AG04449 (cell line): ENCODE data around the gene NEK10.

Experiments used
- CTCF ChIA-PET: fragments of 350-600 bp; formaldehyde crosslinking; extraction: SDS; loops from one replicate; lab custom pipeline; 2021; ENCODE audit warnings: antibody characterized with exemption; lab: Yijun Ruan, JAX
- POLR2A ChIA-PET: fragments of 400-600, 350-600 bp; formaldehyde crosslinking; extraction: SDS; loops from one replicate; lab custom pipeline; 2020; ENCODE audit warnings: antibody characterized with exemption, inconsistent platforms; lab: Yijun Ruan, JAX
- DNase-seq: peaks from one replicate; pipeline ENCODE4 v3.0.0-alpha.2; 2010; ENCODE audit warnings: low read depth, low spot score
- H3K4me3 ChIP-seq: 2 replicates; pipeline ENCODE4 v1.5.1; 2011; ENCODE audit warnings: low read depth, mild to moderate bottlenecking, control low read depth, low read length
- TF ChIP-seq, protein P1 (sequence below): IDR thresholded peaks from one replicate; pipeline ENCODE4 v1.5.1; 2011; ENCODE audit warnings: mild to moderate bottlenecking, moderate library complexity, low read length, control low read depth, inconsistent platforms; ENCODE audit not compliant: insufficient read depth; ENCODE audit errors: missing control alignments

NEK10 gene

GRCh38 chr3:27073912-27074311 is 295.3 kb downstream of the NEK10 start:
- ChIA-PET CTCF (no interaction called here), POLR2A (no interaction called here)

DNA sequence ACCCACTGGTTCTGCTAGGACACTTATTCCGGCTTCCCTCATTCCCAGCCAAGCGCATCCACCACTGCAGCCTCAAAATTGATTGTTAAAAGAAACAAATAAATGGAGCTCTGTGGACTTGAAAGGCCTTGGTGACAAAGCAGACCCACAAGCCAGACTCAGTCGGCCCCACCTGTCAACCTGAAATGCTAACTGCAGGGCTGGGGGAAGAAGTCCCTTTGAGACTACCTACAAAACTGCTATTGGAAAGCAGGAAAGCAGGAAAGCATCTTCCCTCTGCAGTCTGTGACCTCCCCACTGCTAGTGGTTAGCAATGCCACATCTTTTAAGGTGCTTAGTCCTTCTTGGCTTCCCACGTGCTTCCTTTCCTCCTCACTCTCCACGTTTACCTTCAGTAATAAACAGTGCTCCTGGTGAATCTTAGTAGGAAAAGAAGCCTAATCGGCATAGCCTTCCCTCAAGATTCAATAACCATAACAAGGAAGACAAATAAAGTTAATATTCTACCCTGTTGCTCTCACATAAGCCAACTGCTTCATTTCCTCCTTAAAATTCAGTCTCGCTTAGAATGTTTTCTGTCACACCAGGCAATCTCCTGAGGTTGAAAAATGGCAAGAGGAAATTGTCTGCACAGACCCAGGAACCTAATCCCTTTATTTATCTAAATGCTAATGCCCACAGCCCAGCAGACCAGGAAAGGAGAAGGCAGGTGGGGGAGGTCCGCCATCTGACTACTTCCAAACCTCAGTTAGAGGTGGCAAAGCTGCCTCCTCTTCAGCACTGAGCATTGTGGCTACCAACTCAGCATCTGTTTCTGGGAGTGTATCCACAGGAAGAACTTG is 296.2 kb downstream of the NEK10 start:
- TF ChIP-seq, protein P1, sequence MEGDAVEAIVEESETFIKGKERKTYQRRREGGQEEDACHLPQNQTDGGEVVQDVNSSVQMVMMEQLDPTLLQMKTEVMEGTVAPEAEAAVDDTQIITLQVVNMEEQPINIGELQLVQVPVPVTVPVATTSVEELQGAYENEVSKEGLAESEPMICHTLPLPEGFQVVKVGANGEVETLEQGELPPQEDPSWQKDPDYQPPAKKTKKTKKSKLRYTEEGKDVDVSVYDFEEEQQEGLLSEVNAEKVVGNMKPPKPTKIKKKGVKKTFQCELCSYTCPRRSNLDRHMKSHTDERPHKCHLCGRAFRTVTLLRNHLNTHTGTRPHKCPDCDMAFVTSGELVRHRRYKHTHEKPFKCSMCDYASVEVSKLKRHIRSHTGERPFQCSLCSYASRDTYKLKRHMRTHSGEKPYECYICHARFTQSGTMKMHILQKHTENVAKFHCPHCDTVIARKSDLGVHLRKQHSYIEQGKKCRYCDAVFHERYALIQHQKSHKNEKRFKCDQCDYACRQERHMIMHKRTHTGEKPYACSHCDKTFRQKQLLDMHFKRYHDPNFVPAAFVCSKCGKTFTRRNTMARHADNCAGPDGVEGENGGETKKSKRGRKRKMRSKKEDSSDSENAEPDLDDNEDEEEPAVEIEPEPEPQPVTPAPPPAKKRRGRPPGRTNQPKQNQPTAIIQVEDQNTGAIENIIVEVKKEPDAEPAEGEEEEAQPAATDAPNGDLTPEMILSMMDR, result no peak
- DNase-seq, result no peak
- ChIA-PET CTCF (no interaction called here), POLR2A (no interaction called here)
- no peak overlapping the region for H3K4me3 ChIP-seq

More at GRCh38 chr3:27073912-27074311, 295.3 kb downstream of the NEK10 start:
- DNase-seq, result no peak
- no peak overlapping the region for H3K4me3 ChIP-seq
- TF ChIP-seq, protein P1, result no peak

DNA sequence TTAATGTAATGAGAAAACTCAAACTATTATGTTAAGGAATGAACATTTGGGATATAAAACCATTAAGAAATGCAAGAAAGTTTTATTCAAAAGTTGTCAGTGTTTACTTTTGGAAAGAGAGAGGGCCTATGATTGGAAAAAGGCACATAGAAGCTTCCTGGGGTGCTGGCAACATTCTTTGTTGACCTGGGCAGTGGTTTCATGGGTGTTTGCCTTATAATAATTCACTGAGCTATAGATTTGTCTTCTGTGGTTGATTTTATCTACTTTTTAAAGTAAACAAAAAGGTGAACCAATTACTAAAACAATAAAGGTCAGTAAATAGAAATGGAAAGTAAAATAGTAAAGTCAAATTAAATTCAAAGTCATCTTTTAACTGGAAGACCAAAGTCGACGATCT is 308.8 kb downstream of the NEK10 start:
- ChIA-PET POLR2A (no interaction called here), CTCF (no interaction called here)
- no peak overlapping the region for H3K4me3 ChIP-seq
- DNase-seq, result no peak
- TF ChIP-seq, protein P1, result no peak
